GM21825 (cell line): ENCODE data around the gene PPME1.

ENCODE experiments used
- ATAC-seq: cut with Tn5 transposase; IDR thresholded peaks from one replicate; pipeline ENCODE4 v1.9.1; 2021; ENCODE audit warnings: mild to moderate bottlenecking, moderate library complexity; ENCODE audit not compliant: unreplicated experiment

PPME1 gene

DNA sequence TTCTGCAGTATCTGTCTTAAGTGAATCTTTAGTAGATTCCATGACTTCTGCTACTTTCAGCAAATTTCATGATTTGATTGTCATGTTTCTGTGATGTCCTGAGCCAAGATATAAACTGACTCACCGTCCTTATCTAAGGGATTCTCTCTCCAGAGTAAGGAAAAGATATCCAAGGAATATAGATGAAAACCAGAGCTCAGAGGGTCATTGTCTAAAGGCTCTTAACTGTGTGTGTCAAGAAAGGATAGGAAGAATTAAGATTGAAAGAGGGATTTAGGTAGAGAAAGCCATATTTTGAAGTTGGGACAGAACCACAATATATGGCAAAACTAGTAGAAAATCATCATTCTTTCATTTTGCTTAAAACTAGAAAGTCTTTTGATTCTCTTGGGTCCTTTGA, 50.7 kb downstream of the PPME1 start:
- ATAC-seq = no peak

GRCh38 chr11:74225565-74225964, 54.5 kb downstream of the PPME1 start:
- no peak for ATAC-seq

GRCh38 chr11:74226907-74227306, 55.8 kb downstream of the PPME1 start:
- no peak for ATAC-seq

DNA sequence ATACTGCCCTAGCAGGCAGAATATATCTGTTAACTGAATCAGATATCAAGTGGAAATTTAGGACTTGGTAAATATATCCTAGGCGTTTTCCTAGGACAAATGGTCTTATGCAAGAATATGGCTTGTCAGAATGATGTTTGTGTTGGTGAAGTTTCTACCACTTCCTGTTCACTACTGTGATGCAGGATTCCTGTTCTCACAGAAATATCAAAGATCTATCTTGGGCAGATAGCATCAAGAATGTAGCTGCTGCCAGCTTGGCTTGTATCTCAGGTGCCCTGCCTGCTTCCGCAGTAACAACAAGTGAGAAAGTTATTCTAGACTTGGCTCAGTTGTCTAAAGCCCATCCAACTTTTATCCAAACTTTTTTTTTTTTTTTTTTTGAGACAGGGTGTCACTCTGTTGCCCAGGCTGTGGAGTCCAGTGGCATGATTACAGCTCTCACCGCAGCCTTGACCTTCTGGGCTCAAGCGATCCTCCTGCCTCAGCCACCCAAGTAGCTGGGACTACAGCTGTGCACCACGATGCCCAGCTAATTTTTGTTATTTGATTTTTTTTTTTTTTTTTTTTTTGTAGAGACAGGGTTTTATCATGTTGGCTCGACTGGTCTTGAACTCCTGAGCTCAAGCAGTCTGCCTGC, 61.3 kb downstream of the PPME1 start:
- ATAC-seq = no peak

GRCh38 chr11:74233683-74234082, 62.6 kb downstream of the PPME1 start:
- ATAC-seq = no peak

- no peak for ATAC-seq
Measured at GRCh38 chr11:74235121-74235520, 64.0 kb downstream of the PPME1 start.

- no peak for ATAC-seq
Measured at GRCh38 chr11:74237541-74237940, 66.5 kb downstream of the PPME1 start.

DNA sequence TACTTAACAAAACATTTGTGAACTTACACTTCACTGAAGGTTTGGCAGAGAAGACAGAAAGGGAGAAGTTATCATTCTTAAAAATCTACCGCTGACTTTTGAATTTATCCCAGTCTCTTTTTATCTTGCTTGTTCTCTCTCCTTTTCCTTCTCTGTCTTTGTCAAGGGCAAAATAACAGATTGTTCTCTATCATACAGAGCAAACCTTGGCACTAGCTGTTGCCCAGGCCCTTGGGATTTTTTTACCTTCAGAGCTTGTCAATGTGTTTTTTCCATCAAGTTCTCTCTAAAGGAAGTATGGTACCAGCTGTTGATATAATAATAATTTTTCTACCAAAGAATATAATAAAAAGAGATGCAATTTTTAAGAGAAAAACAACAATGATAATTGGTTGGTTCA, 67.2 kb downstream of the PPME1 start:
- ATAC-seq = no peak

- ATAC-seq = no peak
Measured at GRCh38 chr11:74248469-74248868, 77.4 kb downstream of the PPME1 start.

GRCh38 chr11:74249496-74249895, 78.4 kb downstream of the PPME1 start:
- no peak for ATAC-seq

GRCh38 chr11:74253361-74253760, 82.3 kb downstream of the PPME1 start:
- no peak for ATAC-seq

- peak; percentile 58 for ATAC-seq
Measured at GRCh38 chr11:74255741-74256375, 84.8 kb downstream of the PPME1 start.

GRCh38 chr11:74256378-74257133, 85.5 kb downstream of the PPME1 start:
- ATAC-seq = no peak

DNA sequence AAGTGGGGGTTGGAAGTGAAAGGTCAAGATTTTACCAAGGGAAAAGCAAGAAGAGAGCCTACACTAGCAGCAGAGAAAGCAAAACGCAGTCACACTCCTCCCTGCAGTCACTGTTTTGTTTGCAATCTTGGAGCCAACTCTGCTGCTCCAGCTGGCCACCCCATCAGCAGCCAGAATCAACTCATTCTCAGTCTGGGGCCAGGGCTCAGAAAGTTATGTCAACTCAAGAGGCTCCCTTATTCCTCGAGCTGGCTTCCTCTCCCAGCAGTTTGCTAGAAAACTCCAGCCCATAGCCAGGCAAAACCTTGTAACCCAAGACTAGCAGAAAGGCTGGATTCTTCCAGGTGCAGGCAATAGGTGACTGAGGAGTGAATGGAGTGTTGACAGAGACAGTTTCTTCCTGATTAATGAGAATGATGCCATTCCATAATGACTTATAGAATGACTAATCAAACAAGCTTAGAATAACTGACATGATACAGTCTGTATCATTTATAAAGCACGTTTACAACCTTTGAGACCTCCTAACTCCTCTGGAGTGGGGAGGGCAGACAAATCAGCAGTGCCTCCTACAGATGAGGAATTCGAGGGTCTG, 87.0 kb downstream of the PPME1 start:
- no peak for ATAC-seq

- ATAC-seq = no peak
Measured at GRCh38 chr11:74262725-74263124, 91.6 kb downstream of the PPME1 start.

GRCh38 chr11:74265256-74265655, 94.2 kb downstream of the PPME1 start:
- ATAC-seq = no peak

- ATAC-seq = no peak
Measured at GRCh38 chr11:74267014-74267413, 95.9 kb downstream of the PPME1 start.

DNA sequence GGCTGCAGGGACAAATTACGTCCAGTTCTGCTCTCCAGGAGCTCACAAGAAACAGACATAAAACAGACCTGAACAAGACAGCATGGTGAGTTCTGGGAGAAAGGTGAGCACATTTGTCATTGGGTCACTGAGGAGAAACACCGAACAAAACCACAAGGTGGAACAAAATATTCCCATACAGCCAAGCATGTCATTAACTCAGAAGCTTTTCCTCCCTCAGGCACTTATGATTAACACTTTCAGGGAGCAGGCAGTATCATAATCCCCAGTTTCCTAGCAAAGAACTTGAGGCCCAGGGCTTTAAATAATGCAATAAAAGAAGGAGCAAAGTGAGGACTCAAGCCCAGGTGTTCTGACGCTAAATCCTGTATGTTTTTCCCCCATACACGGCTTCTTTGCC, 97.4 kb downstream of the PPME1 start:
- ATAC-seq = no peak

GRCh38 chr11:74269161-74269811, 98.2 kb downstream of the PPME1 start:
- ATAC-seq = no peak

DNA sequence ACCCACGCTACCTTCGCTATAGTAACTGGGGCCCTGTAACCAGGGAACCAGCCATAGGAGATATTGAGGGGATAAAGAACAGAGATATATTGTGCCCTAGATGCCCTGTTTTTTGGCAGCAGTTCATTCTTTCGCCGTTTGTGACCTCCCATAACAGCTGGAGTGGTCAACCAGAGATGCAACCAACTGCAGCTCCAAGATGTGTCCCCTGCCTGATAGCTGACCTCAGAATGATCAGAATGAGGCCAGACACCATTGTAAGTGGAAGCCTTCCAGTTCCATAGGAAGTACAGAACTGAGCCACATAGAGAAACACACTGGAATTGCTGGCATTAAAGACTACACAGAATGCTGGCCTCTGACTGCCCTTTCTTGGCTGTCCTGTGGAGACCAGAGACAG, 101.2 kb downstream of the PPME1 start:
- ATAC-seq = no peak

DNA sequence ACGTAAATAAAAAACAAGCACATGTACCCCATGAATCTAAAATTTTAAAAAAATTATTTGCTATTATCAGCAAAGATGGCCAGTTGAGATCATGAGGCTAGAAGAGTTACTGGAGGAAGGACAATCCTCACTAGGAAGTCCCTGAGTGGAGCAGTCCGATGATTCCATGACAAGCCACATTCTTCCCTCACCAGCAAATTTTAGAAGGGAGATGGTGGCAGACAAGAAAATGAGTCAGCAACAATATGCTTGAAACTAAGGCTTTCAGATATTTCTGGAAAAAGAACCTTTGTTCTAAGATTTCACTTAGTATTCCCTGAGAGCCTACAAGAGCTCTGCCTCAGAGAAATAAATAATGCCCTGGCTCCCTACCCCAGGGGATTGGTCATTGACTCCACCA, 105.5 kb downstream of the PPME1 start:
- no peak for ATAC-seq
